HG03460 (cell line): Measurements from ENCODE around the gene BATF3.

ENCODE experiments used
- ATAC-seq: cut with Tn5 transposase; IDR thresholded peaks from one replicate; pipeline ENCODE4 v1.9.1; 2021; ENCODE audit not compliant: unreplicated experiment

BATF3 gene

GRCh38 chr1:212710566-212710965, 10.9 kb upstream of the BATF3 start:
- ATAC-seq, result no peak

GRCh38 chr1:212703991-212704564, 4.4 kb upstream of the BATF3 start:
- no peak for ATAC-seq

GRCh38 chr1:212702672-212703071, 3.0 kb upstream of the BATF3 start:
- ATAC-seq, result no peak

- ATAC-seq, result no peak
Observed at GRCh38 chr1:212701910-212702309, 2.3 kb upstream of the BATF3 start.

- peak; percentile 37 for ATAC-seq
Observed at GRCh38 chr1:212700892-212701819, 1.5 kb upstream of the BATF3 start.

GRCh38 chr1:212700223-212700891, 717 bp upstream of the BATF3 start:
- ATAC-seq, result peak; percentile 23

- peak; percentile 49 for ATAC-seq
Observed at GRCh38 chr1:212699104-212699624, 476 bp downstream of the BATF3 start.

GRCh38 chr1:212698467-212699103, 1.1 kb downstream of the BATF3 start:
- ATAC-seq, result no peak

- ATAC-seq, result no peak
Observed at GRCh38 chr1:212696721-212697331, 2.8 kb downstream of the BATF3 start.

GRCh38 chr1:212692774-212693644, 6.6 kb downstream of the BATF3 start:
- no peak for ATAC-seq

- ATAC-seq, result peak; percentile 73
Observed at GRCh38 chr1:212691561-212692071, 8.0 kb downstream of the BATF3 start.

GRCh38 chr1:212690816-212691403, 8.7 kb downstream of the BATF3 start:
- no peak for ATAC-seq

GRCh38 chr1:212689758-212690529, 9.7 kb downstream of the BATF3 start:
- no peak for ATAC-seq

- no peak for ATAC-seq
Observed at GRCh38 chr1:212689196-212689725, 10.4 kb downstream of the BATF3 start.

GRCh38 chr1:212688341-212689047, 11.1 kb downstream of the BATF3 start:
- no peak for ATAC-seq

GRCh38 chr1:212687811-212688210, 11.8 kb downstream of the BATF3 start:
- no peak for ATAC-seq

- ATAC-seq, result no peak
Observed at GRCh38 chr1:212686591-212686990, 13.0 kb downstream of the BATF3 start.
